ENCODE data around the gene ZNF692. TPM values are rescaled to one million over a fixed set of nuclear protein-coding genes. Genes with fewer than 3 reads are reported as not detected.
A peak's percentile ranks its signal among the peaks of the same experiment; 100 is the strongest.
"Not testable (repeated sequence)": the region's sequence is repeated elsewhere in the genome, so short reads cannot be mapped to it uniquely, and the experiment has no call there.

Gene ZNF692
- total RNA-seq, 1 donor from 2014 or later, result 73.0 TPM

- H3K27me3 Mint-ChIP-seq, result peaks cover 13% of the 10 kb centered on the region
- H3K27ac Mint-ChIP-seq, result no peak overlapping the region
- H3K4me1 Mint-ChIP-seq (ENCODE audit: unreplicated experiment), result peaks cover 6% of the 10 kb centered on the region
- no peaks in the 10 kb centered on the region for H3K9me3 Mint-ChIP-seq
- H3K36me3 Mint-ChIP-seq, result no peaks in the 10 kb centered on the region
- no peak for TF ChIP-seq CTCF (conservative IDR thresholded peaks at IDR 0.05)
- no peak overlapping the region for H3K4me3 Mint-ChIP-seq
- DNase-seq (ENCODE audit: extremely low spot score, unreplicated experiment), result no peak
Measured at GRCh38 chr1:248831842-248832241, 27.0 kb downstream of the ZNF692 start.

GRCh38 chr1:248830718-248831017, 28.2 kb downstream of the ZNF692 start:
- not testable (repeated sequence) for H3K27ac Mint-ChIP-seq; H3K9me3 Mint-ChIP-seq; H3K4me3 Mint-ChIP-seq; H3K36me3 Mint-ChIP-seq; DNase-seq (ENCODE audit: extremely low spot score, unreplicated experiment); H3K4me1 Mint-ChIP-seq (ENCODE audit: unreplicated experiment)
- H3K27me3 Mint-ChIP-seq, result peaks cover 13% of the 10 kb centered on the region

- H3K9me3 Mint-ChIP-seq, result no peaks in the 10 kb centered on the region
- peaks cover 12% of the 10 kb centered on the region for H3K27me3 Mint-ChIP-seq
- peaks cover 7% of the 10 kb centered on the region for H3K36me3 Mint-ChIP-seq
- H3K4me1 Mint-ChIP-seq (ENCODE audit: unreplicated experiment), result peaks cover 20% of the 10 kb centered on the region
- no peak for TF ChIP-seq CTCF (conservative IDR thresholded peaks at IDR 0.05)
- H3K27ac Mint-ChIP-seq, result no peak overlapping the region
- no peak for DNase-seq (ENCODE audit: extremely low spot score, unreplicated experiment)
- peak overlapping the region; percentile 23 for H3K4me3 Mint-ChIP-seq
Measured at GRCh38 chr1:248828845-248829244, 30.0 kb downstream of the ZNF692 start.

- H3K36me3 Mint-ChIP-seq, result peaks cover 7% of the 10 kb centered on the region
- H3K4me1 Mint-ChIP-seq (ENCODE audit: unreplicated experiment), result peaks cover 35% of the 10 kb centered on the region
- peaks cover 2% of the 10 kb centered on the region for H3K27me3 Mint-ChIP-seq
- peak within 1 kb of the TSS; percentile 97 for H3K27ac Mint-ChIP-seq
- peak; percentile 67 for TF ChIP-seq CTCF (conservative IDR thresholded peaks at IDR 0.05)
- H3K9me3 Mint-ChIP-seq, result no peaks in the 10 kb centered on the region
- H3K4me3 Mint-ChIP-seq, result peak within 1 kb of the TSS; percentile 96
- DNase-seq (ENCODE audit: extremely low spot score, unreplicated experiment), result peak; percentile 88
Measured at GRCh38 chr1:248825909-248826760, 32.8 kb downstream of the ZNF692 start, which contains the start of gene SH3BP5L. Gene SH3BP5L (minus strand): TSS chr1:248825915. CDS start chr1:248824935, 980 bp downstream.

GRCh38 chr1:248825573-248825908, 33.3 kb downstream of the ZNF692 start:
- peak overlapping the region; percentile 97 for H3K27ac Mint-ChIP-seq
- H3K27me3 Mint-ChIP-seq, result no peaks in the 10 kb centered on the region
- peaks cover 9% of the 10 kb centered on the region for H3K36me3 Mint-ChIP-seq
- peak overlapping the region; percentile 96 for H3K4me3 Mint-ChIP-seq
- no peak for TF ChIP-seq CTCF (conservative IDR thresholded peaks at IDR 0.05)
- H3K4me1 Mint-ChIP-seq (ENCODE audit: unreplicated experiment), result peaks cover 40% of the 10 kb centered on the region
- H3K9me3 Mint-ChIP-seq, result no peaks in the 10 kb centered on the region
- DNase-seq (ENCODE audit: extremely low spot score, unreplicated experiment), result no peak

GRCh38 chr1:248825136-248825535, 33.7 kb downstream of the ZNF692 start:
- H3K27me3 Mint-ChIP-seq, result no peaks in the 10 kb centered on the region
- peak overlapping the region; percentile 97 for H3K27ac Mint-ChIP-seq
- peaks cover 12% of the 10 kb centered on the region for H3K36me3 Mint-ChIP-seq
- peak overlapping the region; percentile 96 for H3K4me3 Mint-ChIP-seq
- DNase-seq (ENCODE audit: extremely low spot score, unreplicated experiment), result no peak
- peaks cover 41% of the 10 kb centered on the region for H3K4me1 Mint-ChIP-seq (ENCODE audit: unreplicated experiment)
- no peak for TF ChIP-seq CTCF (conservative IDR thresholded peaks at IDR 0.05)
- no peaks in the 10 kb centered on the region for H3K9me3 Mint-ChIP-seq

All from type B pancreatic cell (in vitro differentiated cells).